ENCODE results near the gene ASIC3.
"Not testable (repeated sequence)": the region's sequence is repeated elsewhere in the genome, so short reads cannot be mapped to it uniquely, and the experiment has no call there.

ASIC3 gene

GRCh38 chr7:151010037-151010306 is 38.4 kb upstream of the ASIC3 start:
- no peak for DNase-seq (ENCODE audit: low read depth)
- H3K4me3 ChIP-seq (ENCODE audit: control insufficient read depth, low read depth, low read length) = no peak overlapping the region
- no peak for TF ChIP-seq CTCF (IDR thresholded peaks at IDR 0.05; ENCODE audit: control insufficient read depth, insufficient read depth, low read depth, low read length, missing control alignments)

DNA sequence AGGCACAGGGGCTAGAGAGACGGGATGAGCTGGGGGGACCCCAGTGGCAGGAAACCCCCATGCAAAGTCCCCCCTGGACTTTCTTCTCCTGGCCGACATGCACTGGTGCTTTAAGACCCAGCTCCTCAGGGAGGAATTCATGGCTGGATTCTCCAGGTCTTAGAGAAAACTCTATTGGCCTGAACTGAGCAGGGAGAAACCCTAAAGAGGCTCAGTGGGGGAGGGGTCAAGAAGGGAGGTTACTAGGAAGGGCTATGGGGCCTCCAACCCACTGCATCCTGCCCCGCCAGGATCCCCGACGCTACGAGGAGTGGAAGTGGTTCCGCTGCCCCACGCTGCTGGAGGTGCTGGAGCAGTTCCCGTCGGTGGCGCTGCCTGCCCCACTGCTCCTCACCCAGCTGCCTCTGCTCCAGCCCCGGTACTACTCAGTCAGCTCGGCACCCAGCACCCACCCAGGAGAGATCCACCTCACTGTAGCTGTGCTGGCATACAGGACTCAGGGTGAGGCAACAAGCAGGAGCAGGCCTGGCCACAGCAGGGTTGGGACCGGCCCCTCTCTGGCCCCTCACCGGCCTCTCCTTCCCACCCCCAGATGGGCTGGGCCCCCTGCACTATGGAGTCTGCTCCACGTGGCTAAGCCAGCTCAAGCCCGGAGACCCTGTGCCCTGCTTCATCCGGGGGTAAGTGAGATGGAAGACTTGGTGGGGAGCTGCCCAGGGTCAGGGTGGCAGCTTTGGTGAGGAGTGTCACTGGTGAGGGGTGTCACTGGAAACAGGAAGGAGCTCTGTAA is 37.8 kb upstream of the ASIC3 start:
- no peak for TF ChIP-seq CTCF (IDR thresholded peaks at IDR 0.05; ENCODE audit: control insufficient read depth, insufficient read depth, low read depth, low read length, missing control alignments)
- no peak overlapping the region for H3K4me3 ChIP-seq (ENCODE audit: control insufficient read depth, low read depth, low read length)
- no peak for DNase-seq (ENCODE audit: low read depth)

GRCh38 chr7:151011097-151011409 is 37.3 kb upstream of the ASIC3 start:
- TF ChIP-seq CTCF (IDR thresholded peaks at IDR 0.05; ENCODE audit: control insufficient read depth, insufficient read depth, low read depth, low read length, missing control alignments) = no peak
- H3K4me3 ChIP-seq (ENCODE audit: control insufficient read depth, low read depth, low read length) = no peak overlapping the region
- DNase-seq (ENCODE audit: low read depth) = no peak

DNA sequence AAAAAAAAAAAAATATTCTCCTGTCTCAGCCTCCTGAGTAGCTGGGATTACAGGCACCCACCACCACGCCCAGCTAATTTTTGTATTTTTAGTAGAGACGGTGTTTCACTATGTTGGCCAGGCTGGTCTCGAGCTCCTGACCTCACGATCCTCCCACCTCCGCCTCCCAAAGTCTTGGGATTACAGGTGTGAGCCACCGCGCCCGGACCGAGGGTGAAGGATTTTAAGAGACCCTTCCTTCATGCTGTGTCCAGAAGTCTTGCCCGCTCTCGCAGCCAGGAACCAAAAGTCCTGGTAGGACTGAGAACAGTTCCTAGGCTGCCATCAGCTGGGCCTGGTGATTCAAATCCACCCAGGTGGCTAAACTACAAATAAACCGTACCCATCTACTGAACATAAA is 36.7 kb upstream of the ASIC3 start:
- not testable (repeated sequence) for H3K4me3 ChIP-seq (ENCODE audit: control insufficient read depth, low read depth, low read length); DNase-seq (ENCODE audit: low read depth)

GRCh38 chr7:151012031-151012692 is 36.2 kb upstream of the ASIC3 start:
- no peak for TF ChIP-seq CTCF (IDR thresholded peaks at IDR 0.05; ENCODE audit: control insufficient read depth, insufficient read depth, low read depth, low read length, missing control alignments)
- H3K4me3 ChIP-seq (ENCODE audit: control insufficient read depth, low read depth, low read length) = no peak overlapping the region
- DNase-seq (ENCODE audit: low read depth) = no peak

DNA sequence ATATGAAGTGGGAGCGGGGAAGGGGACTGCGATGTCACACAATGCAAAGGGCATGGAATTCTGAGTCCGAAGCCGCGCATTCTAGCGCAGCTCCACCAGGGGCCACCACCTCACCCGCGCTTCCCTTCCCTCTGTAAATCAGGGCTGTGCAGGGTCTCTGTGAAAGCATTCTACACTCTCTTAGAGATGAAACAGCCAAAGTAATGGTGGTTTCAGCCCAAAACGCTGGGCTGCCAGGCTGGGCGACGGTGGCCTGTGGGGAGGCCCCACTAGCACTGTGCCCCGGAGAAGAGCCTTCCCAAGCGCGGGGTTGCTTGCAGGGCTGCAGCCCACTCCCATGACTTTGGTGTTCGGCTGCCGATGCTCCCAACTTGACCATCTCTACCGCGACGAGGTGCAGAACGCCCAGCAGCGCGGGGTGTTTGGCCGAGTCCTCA is 35.4 kb upstream of the ASIC3 start:
- no peak overlapping the region for H3K4me3 ChIP-seq (ENCODE audit: control insufficient read depth, low read depth, low read length)
- TF ChIP-seq CTCF (IDR thresholded peaks at IDR 0.05; ENCODE audit: control insufficient read depth, insufficient read depth, low read depth, low read length, missing control alignments) = peak; percentile 69
- DNase-seq (ENCODE audit: low read depth) = no peak

GRCh38 chr7:151013356-151013732 is 35.0 kb upstream of the ASIC3 start:
- H3K4me3 ChIP-seq (ENCODE audit: control insufficient read depth, low read depth, low read length) = peak overlapping the region; percentile 36
- no peak for DNase-seq (ENCODE audit: low read depth)
- TF ChIP-seq CTCF (IDR thresholded peaks at IDR 0.05; ENCODE audit: control insufficient read depth, insufficient read depth, low read depth, low read length, missing control alignments) = no peak

Data from AG09309 (cell line).